ENCODE results near the gene PCLO. TPM values are rescaled to one million over a fixed set of nuclear protein-coding genes. Genes with fewer than 3 reads are reported as not detected.

The PCLO gene
- total RNA-seq, 2 experiments from 2014 or later, result 0.35 to 1.4 TPM

GRCh38 chr7:82729172-82730030 lies 433.3 kb downstream of the PCLO start:
- TF ChIP-seq EZH2phosphoT487 (IDR thresholded peaks at IDR 0.05; ENCODE audit: borderline replicate concordance, low read depth, low read length), result no peak
- TF ChIP-seq CTCF (conservative IDR thresholded peaks at IDR 0.05; ENCODE audit: low read length), result peak; percentile 85
- ChIA-PET POLR2A (interaction anchor here (0.5 to 1.4 kb wide), 3 partner anchors 9 to 550 kb away, joined by 3 read pairs; no protein-coding TSS in a partner anchor), CTCF (ENCODE audit: unreplicated experiment) (no interaction called here)
- H3K79me2 ChIP-seq (ENCODE audit: insufficient read depth, low read depth, low read length), result no peaks in the 10 kb centered on the region
- intact Hi-C loops (cut with micrococcal nuclease; ENCODE audit: unreplicated experiment), result loop anchor here (5.0 to 10.0 kb wide), 2 partner anchors 497 to 685 kb away; no protein-coding TSS in a partner anchor
- no peaks in the 10 kb centered on the region for H3K4me1 ChIP-seq (ENCODE audit: insufficient read depth, low read length, poor library complexity, severe bottlenecking)
- no peak overlapping the region for H3K27ac ChIP-seq (ENCODE audit: low read depth, low read length, poor library complexity, severe bottlenecking)
- peak; percentile 34 for DNase-seq (ENCODE audit: low spot score)
- H4K20me1 ChIP-seq (ENCODE audit: insufficient read depth, low read length), result no peaks in the 10 kb centered on the region
- no TSS peak for BruUV-seq (replicated peaks)
- no peak overlapping the region for H3K4me3 ChIP-seq (ENCODE audit: low read depth, low read length, poor library complexity, severe bottlenecking)
- no peaks in the 10 kb centered on the region for H3K36me3 ChIP-seq (ENCODE audit: insufficient read depth, low read length)
- no peaks in the 10 kb centered on the region for H3K9me3 ChIP-seq (ENCODE audit: low read length)
- H3K9me2 ChIP-seq (ENCODE audit: insufficient read depth, low read length), result no peaks in the 10 kb centered on the region
- no peak overlapping the region for H2AFZ ChIP-seq (ENCODE audit: low read length)
- no peak overlapping the region for H3K4me2 ChIP-seq (ENCODE audit: low read length)

GRCh38 chr7:82726038-82726800 lies 436.5 kb downstream of the PCLO start:
- Histone ChIP-seq H3K36me3 (ENCODE audit: insufficient read depth, low read length) (no peaks in the 10 kb centered on the region), H3K27ac (ENCODE audit: low read depth, low read length, poor library complexity, severe bottlenecking) (no peak overlapping the region), H4K20me1 (ENCODE audit: insufficient read depth, low read length) (no peaks in the 10 kb centered on the region), H3K4me1 (ENCODE audit: insufficient read depth, low read length, poor library complexity, severe bottlenecking) (no peaks in the 10 kb centered on the region), H3K79me2 (ENCODE audit: insufficient read depth, low read depth, low read length) (no peaks in the 10 kb centered on the region), H2AFZ (ENCODE audit: low read length) (no peak overlapping the region), H3K9me3 (ENCODE audit: low read length) (no peaks in the 10 kb centered on the region), H3K4me3 (ENCODE audit: low read depth, low read length, poor library complexity, severe bottlenecking) (no peak overlapping the region), H3K4me2 (ENCODE audit: low read length) (no peak overlapping the region), H3K9me2 (ENCODE audit: insufficient read depth, low read length) (no peaks in the 10 kb centered on the region)
- ChIA-PET CTCF (ENCODE audit: unreplicated experiment) (no interaction called here), POLR2A (no interaction called here)
- no peak for DNase-seq (ENCODE audit: low spot score)
- no TSS peak for BruUV-seq (replicated peaks)
- TF ChIP-seq EZH2phosphoT487 (IDR thresholded peaks at IDR 0.05; ENCODE audit: borderline replicate concordance, low read depth, low read length) (no peak), CTCF (conservative IDR thresholded peaks at IDR 0.05; ENCODE audit: low read length) (no peak)
- intact Hi-C loops (cut with micrococcal nuclease; ENCODE audit: unreplicated experiment), result loop anchor here (5.0 to 10.0 kb wide), 2 partner anchors 494 to 681 kb away; no protein-coding TSS in a partner anchor
